ENCODE data around the gene BLOC1S2.
"Not testable (repeated sequence)": the region's sequence is repeated elsewhere in the genome, so short reads cannot be mapped to it uniquely, and the experiment has no call there.

Gene BLOC1S2

GRCh38 chr10:100289641-100290040, 3.2 kb upstream of the BLOC1S2 start:
- no peak for DNase-seq

GRCh38 chr10:100288196-100288595, 1.7 kb upstream of the BLOC1S2 start:
- no peak for DNase-seq

- no peak for DNase-seq
Measured at GRCh38 chr10:100287756-100288155, 1.3 kb upstream of the BLOC1S2 start.

- DNase-seq, result not testable (repeated sequence)
Measured at GRCh38 chr10:100285326-100285725, 1.2 kb downstream of the BLOC1S2 start.

GRCh38 chr10:100282907-100283306, 3.6 kb downstream of the BLOC1S2 start:
- DNase-seq, result no peak

GRCh38 chr10:100276971-100277370, 9.5 kb downstream of the BLOC1S2 start:
- DNase-seq, result not testable (repeated sequence)

GRCh38 chr10:100267239-100268104, 19.0 kb downstream of the BLOC1S2 start, which contains the start of gene CWF19L1:
Gene CWF19L1 (minus strand): TSS chr10:100267638. CDS start chr10:100267593, 45 bp downstream.
- peak; percentile 45 for DNase-seq

- DNase-seq, result no peak
Measured at GRCh38 chr10:100265821-100266485, 20.5 kb downstream of the BLOC1S2 start.

GRCh38 chr10:100254191-100254590, 32.3 kb downstream of the BLOC1S2 start:
- DNase-seq, result no peak

GRCh38 chr10:100253041-100253440, 33.4 kb downstream of the BLOC1S2 start:
- DNase-seq, result no peak

GRCh38 chr10:100248820-100249219, 37.7 kb downstream of the BLOC1S2 start:
- no peak for DNase-seq

GRCh38 chr10:100245484-100246220, 40.8 kb downstream of the BLOC1S2 start:
- no peak for DNase-seq

- DNase-seq, result no peak
Measured at GRCh38 chr10:100239851-100240250, 46.6 kb downstream of the BLOC1S2 start.

- DNase-seq, result no peak
Measured at GRCh38 chr10:100238429-100238828, 48.1 kb downstream of the BLOC1S2 start.

- no peak for DNase-seq
Measured at GRCh38 chr10:100232101-100232500, 54.4 kb downstream of the BLOC1S2 start.

- DNase-seq, result no peak
Measured at GRCh38 chr10:100229819-100230422, 56.6 kb downstream of the BLOC1S2 start.

GRCh38 chr10:100223879-100224278, 62.6 kb downstream of the BLOC1S2 start:
- DNase-seq, result no peak

Data from T1000 (cell line).